ENCODE data around the gene APOBR. TPM values are rescaled to one million over a fixed set of nuclear protein-coding genes. Genes with fewer than 3 reads are reported as not detected.
"Not testable (repeated sequence)": the region's sequence is repeated elsewhere in the genome, so short reads cannot be mapped to it uniquely, and the experiment has no call there.

Gene APOBR
- total and polyA plus RNA-seq, 7 donors = 0.68 to 94.5 (median 1.1) TPM

DNA sequence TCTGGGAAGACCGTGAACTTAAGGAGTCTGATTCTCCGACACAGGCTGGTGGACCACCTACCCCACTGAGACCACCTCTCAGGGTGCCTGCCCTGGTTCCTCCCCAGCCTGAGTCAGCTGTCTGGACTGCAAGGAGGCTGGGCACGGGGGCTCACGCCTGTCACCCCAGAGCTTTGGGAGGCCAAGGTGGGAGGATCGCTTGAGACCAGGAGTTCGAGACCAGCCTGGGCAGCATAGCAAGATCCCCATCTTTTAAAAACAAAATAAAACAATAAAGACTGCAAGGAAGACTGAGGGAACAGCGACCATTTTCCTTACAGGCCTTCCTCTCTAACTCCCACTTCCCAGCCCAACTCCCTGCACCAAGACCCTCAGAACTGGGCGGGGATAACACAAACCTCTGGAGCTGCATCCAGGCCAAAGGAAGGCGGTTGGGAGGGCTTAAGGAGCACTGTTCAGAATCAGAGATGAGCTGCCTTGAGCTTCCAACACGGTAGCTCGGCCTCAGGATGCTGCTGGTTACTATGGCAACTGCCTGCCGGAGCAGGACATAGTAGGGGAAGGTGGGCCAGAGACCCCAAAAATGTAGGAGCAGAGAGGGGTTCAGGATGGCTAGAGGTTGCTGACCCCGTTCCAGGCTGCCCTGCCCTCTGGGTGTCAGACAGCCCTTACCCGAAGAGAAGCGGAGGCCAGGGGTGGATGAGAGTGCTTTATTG lies 4.4 kb downstream of the APOBR start:
- H3K4me1 ChIP-seq = no peaks in the 10 kb centered on the region
- no peak for DNase-seq
- no peak overlapping the region for H3K27ac ChIP-seq
- H3K9me3 ChIP-seq = no peaks in the 10 kb centered on the region
- H3K4me3 ChIP-seq = no peak overlapping the region
- H3K36me3 ChIP-seq = no peaks in the 10 kb centered on the region
- no peak for TF ChIP-seq POLR2A (IDR thresholded peaks at IDR 0.05)
- TF ChIP-seq EP300 (IDR thresholded peaks at IDR 0.05) = no peak
- no peak for TF ChIP-seq POLR2AphosphoS5 (IDR thresholded peaks at IDR 0.05)
- TF ChIP-seq, protein P1, sequence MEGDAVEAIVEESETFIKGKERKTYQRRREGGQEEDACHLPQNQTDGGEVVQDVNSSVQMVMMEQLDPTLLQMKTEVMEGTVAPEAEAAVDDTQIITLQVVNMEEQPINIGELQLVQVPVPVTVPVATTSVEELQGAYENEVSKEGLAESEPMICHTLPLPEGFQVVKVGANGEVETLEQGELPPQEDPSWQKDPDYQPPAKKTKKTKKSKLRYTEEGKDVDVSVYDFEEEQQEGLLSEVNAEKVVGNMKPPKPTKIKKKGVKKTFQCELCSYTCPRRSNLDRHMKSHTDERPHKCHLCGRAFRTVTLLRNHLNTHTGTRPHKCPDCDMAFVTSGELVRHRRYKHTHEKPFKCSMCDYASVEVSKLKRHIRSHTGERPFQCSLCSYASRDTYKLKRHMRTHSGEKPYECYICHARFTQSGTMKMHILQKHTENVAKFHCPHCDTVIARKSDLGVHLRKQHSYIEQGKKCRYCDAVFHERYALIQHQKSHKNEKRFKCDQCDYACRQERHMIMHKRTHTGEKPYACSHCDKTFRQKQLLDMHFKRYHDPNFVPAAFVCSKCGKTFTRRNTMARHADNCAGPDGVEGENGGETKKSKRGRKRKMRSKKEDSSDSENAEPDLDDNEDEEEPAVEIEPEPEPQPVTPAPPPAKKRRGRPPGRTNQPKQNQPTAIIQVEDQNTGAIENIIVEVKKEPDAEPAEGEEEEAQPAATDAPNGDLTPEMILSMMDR (IDR thresholded peaks at IDR 0.05) = no peak
- intact Hi-C loops (cut with DNase I) = no loop called here
- H3K27me3 ChIP-seq = no peaks in the 10 kb centered on the region
- 92 to 96% methylated on average over 15 of the region's 15 CpGs for WGBS, 2 donors

DNA sequence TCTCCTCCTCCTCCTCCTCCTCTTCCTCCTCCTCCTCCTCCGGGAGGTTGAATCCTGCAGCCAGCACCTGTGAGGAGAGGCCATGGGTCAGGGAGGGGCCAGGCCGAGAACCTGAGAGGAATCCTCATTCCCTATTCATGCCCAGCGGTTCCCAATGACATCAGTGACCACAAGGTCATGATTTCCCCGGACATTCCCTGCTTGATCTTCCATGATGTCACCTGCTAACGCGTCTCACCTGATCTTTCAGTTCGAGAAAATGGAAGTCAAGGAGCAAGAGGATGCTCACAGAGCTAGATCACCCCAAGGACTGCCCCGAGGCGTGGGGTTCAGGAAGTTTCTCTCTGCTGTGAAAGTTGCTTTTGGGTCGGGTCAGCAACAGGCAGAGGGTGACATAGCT lies 5.4 kb downstream of the APOBR start:
- no peak for DNase-seq
- 81 to 83% methylated on average over 10 of the region's 10 CpGs for WGBS, 2 donors
- intact Hi-C loops (cut with DNase I) = no loop called here
- TF ChIP-seq POLR2A (IDR thresholded peaks at IDR 0.05) (no peak), EP300 (IDR thresholded peaks at IDR 0.05) (no peak), POLR2AphosphoS5 (IDR thresholded peaks at IDR 0.05) (no peak)
- TF ChIP-seq, protein P1 (IDR thresholded peaks at IDR 0.05) = no peak
- no peaks in the 10 kb centered on the region for H3K9me3 ChIP-seq
- no peaks in the 10 kb centered on the region for H3K27me3 ChIP-seq
- no peaks in the 10 kb centered on the region for H3K36me3 ChIP-seq
- no peak overlapping the region for H3K27ac ChIP-seq
- H3K4me3 ChIP-seq = no peak overlapping the region
- no peaks in the 10 kb centered on the region for H3K4me1 ChIP-seq

DNA sequence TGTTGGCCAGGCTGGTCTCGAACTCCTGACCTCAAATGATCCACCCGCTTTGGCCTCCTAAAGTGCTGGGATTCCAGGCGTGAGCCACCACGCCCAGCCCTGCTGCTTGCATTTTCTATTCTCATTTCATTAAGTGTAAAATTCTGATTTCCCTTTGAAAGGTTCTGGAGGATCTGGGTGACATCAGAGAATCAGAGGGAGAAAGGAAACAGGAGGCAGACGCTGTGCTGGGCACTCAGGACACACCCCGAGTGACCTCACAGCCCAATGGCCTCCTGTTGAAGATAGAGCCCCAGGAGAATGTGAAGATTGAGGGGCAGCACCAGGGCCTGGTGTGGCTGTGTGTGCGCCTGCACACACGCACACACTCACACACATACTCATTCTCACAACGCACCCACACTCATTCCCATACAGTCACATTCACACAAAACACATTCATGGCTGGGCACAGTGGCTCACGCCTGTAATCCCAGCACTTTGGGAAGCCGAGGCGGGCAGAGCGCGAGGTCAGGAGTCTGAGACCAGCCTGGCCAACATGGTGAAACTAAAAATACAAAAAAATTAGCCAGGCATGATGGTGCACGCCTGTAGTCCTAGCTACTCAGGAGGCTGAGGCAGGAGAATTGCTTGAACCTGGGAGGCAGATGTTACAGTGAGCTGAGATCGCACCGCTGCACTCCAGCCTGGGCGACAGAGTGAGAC lies 6.2 kb downstream of the APOBR start:
- 85 to 88% methylated on average over 18 of the region's 18 CpGs for WGBS, 2 donors
- DNase-seq; intact Hi-C loops (cut with DNase I); H3K36me3 ChIP-seq; H3K27me3 ChIP-seq; H3K4me1 ChIP-seq; H3K9me3 ChIP-seq; H3K27ac ChIP-seq; H3K4me3 ChIP-seq: not testable (repeated sequence)

DNA sequence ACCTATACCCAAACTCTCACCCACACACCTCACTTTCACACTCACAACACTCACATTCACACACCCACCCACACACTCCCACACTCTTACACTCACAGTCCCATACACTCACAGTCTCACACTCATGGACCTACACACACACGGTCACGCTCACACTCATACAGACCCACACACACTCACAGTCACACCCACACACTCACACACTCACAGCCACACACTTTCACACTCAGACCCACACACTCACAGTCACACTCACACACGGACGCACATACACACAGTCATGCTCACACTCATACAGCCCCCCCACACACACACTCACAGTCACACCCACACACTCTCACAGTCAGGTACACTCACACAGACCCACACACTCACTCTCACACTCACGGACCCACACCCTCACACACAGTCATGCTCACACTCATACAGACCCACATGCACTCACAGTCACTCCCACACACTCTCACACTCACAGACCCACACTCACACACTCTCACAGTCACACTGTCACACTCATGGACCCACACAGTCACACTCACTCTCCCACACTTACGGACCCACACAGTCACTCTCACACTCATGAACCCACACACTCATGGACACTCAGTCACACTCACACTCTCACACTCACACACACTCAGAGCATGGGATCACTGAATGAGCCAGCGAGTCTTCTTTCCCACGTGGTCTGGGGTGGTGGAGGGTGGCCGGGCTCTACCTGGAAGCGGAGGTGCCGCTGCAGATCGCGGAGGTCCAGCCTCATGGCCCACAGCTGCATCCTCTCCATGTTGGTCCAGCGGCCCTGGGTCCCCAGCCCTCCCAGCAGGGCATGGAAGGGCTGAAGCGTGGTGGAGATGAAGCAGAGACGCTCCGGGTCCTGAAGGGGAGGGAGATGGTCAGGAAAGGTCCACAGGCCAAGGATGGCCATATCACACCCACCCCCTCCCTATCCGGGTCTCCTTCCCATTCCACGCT lies 7.1 kb downstream of the APOBR start:
- Histone ChIP-seq H3K4me1 (no peaks in the 10 kb centered on the region), H3K36me3 (no peaks in the 10 kb centered on the region), H3K4me3 (no peak overlapping the region), H3K9me3 (no peaks in the 10 kb centered on the region), H3K27ac (no peak overlapping the region), H3K27me3 (no peaks in the 10 kb centered on the region)
- DNase-seq = no peak
- WGBS, 2 donors = 91% methylated on average over 19 of the region's 19 CpGs
- intact Hi-C loops (cut with DNase I) = no loop called here
- TF ChIP-seq POLR2A (IDR thresholded peaks at IDR 0.05) (no peak), EP300 (IDR thresholded peaks at IDR 0.05) (no peak), POLR2AphosphoS5 (IDR thresholded peaks at IDR 0.05) (no peak)
- TF ChIP-seq, protein P1 (IDR thresholded peaks at IDR 0.05) = no peak

DNA sequence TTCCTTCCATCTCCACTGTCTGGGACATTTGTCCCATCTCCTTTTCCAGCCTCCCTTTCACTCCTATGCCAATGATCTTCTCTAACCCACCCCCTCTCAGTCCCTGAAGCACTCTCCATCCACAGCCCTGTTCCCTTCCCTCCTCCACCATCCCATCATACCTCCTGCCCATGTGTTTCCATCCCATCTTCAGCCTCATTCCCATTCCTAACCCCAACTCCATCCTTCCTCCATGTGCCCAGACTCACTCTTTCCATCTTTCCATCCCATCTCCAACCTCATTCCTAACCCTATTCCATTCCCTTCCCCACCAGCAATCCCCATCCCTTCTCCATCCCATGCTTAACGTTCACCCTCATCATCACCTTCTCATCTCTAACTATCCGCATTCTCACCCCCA lies 7.8 kb downstream of the APOBR start:
- H3K4me3 ChIP-seq = no peak overlapping the region
- TF ChIP-seq, protein P1 (IDR thresholded peaks at IDR 0.05) = no peak
- TF ChIP-seq POLR2A (IDR thresholded peaks at IDR 0.05) (no peak), EP300 (IDR thresholded peaks at IDR 0.05) (no peak), POLR2AphosphoS5 (IDR thresholded peaks at IDR 0.05) (no peak)
- 86 to 92% methylated on average over 2 of the region's 2 CpGs for WGBS, 2 donors
- H3K36me3 ChIP-seq = no peaks in the 10 kb centered on the region
- intact Hi-C loops (cut with DNase I) = no loop called here
- H3K27ac ChIP-seq = no peak overlapping the region
- no peaks in the 10 kb centered on the region for H3K9me3 ChIP-seq
- peaks cover 0 to 6% (median 0%) of the 10 kb centered on the region in 3 donors for H3K27me3 ChIP-seq
- no peaks in the 10 kb centered on the region for H3K4me1 ChIP-seq
- no peak for DNase-seq
